GM21825 (cell line): ENCODE results near the gene TEKTIP1.

Experiments
- ATAC-seq: cut with Tn5 transposase; IDR thresholded peaks from one replicate; pipeline ENCODE4 v1.9.1; 2021; ENCODE audit warnings: mild to moderate bottlenecking, moderate library complexity; ENCODE audit not compliant: unreplicated experiment

TEKTIP1 gene

DNA sequence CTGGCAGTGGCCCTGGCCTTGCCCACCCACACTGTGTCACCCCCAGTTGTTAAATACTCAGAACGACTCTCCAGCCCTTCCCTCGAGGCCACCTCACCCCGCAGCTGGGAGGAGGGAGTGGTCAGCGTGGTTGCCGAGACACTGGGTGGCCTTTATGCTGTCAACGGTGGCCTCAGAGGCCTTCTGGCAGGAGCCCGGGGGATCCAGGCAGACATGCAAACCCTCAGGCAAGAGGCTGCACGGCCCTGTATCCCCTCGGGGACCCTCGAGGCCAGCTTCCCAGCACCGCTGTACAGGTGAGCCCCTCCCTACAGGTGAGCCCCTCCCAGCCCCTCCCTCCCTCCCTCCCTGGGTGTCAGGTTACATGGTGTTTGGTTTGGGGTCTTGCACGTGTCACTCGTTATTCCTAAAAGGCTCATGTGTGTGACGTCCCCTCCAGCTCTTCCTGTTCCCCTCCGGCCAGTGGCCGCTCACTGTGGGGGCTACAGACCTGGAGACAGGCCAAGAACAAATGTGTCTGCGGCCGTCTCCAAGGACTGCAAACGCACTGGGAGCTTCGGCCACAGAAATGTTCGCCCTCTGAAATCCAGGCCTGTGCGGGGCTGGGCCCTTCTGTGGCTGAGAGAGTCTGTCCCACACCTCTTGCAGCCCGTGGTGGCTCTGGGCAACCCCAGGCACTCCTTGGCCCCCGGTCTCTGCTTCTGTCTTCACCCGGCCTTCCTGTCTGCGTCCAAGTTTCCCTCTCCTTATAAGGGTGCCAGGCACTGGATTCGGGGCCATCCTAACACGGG lies at the start of gene TEKTIP1:
TEKTIP1 (plus strand) TSS at position 210 of the 791 bp plus-strand sequence; CDS start at position 214, 4 bp downstream.
- no peak for ATAC-seq

DNA sequence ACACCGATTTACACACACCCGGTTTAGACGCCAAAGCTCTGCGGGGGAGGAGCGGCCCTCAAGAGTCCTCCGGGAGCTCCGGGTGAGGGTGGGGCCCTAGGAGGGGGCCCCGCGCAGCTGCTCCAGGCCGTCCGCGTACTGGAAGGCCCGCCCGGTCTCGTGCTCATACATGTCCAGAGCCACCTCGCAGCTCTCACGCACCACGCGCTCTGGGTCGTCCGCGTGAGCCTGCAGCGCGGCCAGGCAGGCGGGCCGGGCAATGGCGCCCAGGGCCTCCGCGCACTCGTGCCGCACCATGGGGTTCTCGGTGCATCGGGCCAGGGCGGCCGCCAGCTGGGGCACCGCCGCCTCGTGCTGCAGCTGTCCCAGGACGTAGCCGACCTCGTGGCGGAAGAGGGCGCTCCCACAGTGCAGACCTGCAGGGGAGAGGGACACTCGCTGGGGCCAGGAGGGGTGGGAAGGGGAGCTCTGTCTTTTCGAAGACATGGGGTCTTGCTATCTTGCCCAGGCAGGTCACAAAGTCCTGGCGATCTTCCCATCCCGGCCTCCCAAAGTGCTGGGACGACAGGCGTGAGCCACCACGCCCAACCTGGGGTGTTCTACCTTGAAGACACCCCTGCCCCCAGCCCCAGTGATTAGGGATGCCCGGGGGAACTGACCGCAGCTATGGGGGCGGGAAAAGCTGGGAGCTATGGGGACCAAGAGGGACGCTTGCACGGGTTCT lies 47.4 kb upstream of the TEKTIP1 start:
- ATAC-seq, result no peak

DNA sequence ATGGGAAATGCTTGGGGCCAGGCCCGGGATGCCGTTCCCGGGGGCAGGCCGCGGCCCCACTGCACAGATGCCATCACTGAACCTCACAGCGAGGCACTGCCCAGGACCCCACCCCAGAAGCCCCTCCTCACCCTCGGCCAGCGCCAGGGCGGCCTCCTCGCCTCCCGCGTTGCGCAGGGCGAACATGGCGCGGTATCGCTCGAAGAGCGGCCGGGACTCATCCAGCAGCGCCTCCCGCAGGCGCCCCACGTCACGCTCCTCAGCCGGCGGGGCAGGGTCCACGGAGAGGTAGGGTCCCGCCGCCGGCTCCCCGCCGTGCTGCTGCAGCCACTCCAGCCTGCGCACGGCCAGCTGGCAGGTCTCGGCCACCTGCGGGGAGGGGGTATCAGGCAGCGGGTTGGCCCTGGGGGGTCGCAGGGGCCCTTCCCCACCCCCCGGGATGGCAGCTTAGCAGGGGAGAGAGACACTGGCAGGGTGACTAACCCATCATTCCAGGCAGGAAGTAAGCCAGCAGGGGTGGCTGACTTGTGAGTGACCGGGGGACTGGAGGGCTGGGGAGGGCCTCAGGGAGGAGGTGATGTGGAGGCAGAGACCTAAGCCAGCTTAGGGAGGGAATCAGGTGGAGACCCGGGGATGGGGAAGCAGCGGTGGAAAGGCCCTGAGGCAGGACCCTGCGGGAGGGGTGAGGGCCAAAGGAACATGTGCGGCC lies 46.7 kb upstream of the TEKTIP1 start:
- ATAC-seq, result no peak

DNA sequence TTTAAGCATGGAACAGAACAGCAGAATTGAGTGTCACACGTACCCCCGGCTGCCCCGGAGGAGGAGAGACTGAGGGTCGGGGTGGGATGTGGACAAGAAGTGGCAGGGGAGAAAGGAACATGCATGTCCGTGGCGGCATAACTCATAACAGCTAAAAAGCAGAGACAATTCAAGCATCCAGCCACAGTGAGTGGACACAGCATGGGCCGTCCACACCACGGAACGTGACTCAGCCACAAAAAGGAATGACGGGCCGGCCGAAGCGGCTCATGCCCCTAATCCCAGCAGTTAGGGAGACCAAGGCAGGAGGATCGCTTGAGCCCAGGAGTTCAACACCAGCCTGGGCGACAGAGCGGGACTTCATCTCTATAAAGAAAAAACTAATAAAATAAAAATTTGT lies 46.1 kb upstream of the TEKTIP1 start:
- no peak for ATAC-seq

DNA sequence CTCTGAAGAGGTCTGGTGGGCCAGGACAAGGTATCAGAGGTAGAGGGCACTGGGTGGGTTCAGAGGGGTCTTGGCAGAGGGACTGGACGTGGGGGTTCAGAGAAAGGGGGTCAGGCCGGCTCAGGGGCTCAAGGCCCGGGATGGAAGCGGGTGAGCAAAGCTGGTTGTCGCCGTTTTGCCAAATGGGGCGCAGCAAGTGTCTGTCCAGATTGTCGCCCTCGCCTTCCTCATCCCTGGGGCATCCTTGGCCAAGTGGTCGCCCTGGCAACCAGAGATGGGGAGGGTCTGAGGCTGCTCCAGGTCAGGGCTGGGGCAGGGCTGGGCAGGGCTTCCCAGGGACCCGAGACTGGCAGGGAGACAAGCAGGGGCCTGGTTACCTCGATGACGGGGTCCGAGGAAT lies 45.3 kb upstream of the TEKTIP1 start:
- no peak for ATAC-seq

DNA sequence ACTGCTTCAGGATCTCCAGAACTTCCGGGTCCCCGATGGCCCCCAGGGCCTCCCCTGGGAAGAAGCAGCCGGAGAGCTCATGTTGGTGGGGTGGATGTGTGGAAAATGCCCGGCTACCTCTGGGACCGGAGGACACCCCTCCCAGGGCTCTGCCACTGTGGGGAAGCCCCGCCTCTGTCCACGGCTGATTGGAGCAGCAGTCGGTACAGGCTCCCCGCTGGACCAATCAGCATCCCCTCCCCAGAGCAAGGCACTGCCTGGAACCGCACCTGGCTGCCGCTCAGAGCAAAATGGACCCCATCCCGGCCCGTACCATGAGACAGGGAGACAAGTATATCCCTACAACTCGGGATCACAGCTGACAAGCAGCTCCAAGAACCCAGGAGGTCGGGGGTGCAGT lies 44.9 kb upstream of the TEKTIP1 start:
- ATAC-seq, result no peak

DNA sequence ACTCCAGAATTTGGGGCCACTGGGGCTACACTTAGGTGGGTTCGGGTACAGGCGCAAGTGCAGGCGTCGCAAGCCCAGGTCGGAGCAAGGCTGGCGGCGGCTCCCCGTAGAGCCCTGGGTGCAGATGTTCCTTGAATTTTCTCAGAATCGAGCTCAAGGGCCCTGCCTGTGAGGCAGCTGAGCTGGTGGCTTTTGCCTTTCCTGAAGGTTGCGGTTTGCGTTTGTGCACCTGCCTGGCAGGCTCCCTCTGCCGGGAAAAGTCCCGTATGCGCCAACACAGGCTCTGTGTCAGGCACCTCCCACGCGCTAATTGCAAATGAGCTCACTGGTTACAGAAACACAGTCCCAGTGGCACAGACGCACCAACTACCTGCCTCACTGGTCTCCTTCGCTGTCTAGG lies 44.4 kb upstream of the TEKTIP1 start:
- ATAC-seq, result no peak

DNA sequence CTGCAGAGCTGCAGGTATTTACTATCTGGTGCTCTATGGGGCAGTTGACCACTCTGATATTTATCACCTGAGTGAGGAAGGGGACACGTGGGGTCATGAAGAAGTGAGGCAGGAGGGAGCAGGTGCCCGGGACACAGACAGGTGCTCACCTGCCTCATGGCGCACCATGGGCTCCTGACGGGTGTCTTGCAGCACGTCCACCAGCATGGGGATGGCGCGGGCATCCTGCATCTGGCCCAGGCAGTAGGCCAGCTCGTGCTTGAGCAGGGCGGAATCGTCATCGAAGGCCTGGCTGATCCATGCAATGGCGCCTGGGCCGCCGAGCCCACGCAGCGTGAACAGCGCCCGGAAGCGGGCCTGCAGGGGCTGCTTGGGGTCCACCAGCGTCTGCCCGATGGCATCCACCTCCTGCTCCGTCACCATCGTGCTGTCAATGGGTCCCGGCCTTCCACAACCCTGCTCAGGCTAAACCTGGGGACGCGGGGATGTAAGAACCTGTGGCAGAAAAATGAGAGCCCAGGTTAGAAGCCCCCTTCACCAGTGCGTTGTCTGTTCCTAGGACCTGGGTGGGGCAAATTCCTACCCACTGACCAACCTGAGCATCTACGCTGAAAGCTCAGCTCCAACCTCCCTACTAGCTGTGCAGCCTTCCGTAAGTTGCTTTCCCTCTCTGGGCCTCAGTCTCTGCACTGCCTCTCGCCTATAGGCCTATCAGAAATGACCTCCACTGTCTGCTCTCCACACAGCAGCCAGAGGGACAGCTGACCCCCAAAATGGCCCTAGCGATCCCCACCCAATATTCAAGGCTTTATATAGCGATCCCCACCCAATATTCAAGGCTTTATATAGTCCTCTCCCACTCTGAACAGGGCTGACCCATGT lies 42.3 kb upstream of the TEKTIP1 start:
- no peak for ATAC-seq

DNA sequence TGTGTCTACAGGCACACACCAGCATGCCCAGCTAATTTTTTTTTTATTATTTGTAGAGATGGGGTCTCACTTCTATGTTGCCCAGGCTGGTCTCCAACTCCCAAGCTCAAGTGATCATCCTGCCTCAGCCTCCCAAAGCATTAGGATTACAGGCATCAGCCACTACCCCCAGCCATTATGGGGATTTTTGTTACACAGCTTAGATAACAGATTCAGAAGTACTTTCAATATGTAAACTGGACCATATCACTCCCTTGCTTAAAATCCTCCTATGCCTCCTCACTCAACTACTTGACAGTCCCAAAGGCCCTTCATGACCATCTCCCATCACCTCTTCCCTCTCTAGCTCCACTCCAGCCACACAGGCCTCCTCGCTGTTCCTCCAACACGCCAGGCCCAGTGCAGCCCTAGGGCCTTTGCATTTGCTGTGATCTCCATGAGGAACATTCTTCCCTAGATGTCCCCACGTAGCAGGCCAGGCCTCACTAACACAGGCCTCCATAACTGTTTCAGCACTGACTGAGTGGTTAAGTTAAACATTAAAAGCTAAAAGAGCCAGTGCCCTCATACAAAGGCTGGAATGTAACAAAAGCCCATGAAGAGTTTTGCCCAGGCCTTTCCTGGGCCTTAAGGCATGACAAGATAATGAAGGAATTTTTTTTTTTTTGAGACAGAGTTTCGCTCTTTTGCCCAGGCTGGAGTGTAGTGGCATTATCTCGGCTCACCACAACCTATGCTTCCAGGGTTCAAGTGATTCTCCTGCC lies 41.0 kb upstream of the TEKTIP1 start:
- ATAC-seq, result no peak

DNA sequence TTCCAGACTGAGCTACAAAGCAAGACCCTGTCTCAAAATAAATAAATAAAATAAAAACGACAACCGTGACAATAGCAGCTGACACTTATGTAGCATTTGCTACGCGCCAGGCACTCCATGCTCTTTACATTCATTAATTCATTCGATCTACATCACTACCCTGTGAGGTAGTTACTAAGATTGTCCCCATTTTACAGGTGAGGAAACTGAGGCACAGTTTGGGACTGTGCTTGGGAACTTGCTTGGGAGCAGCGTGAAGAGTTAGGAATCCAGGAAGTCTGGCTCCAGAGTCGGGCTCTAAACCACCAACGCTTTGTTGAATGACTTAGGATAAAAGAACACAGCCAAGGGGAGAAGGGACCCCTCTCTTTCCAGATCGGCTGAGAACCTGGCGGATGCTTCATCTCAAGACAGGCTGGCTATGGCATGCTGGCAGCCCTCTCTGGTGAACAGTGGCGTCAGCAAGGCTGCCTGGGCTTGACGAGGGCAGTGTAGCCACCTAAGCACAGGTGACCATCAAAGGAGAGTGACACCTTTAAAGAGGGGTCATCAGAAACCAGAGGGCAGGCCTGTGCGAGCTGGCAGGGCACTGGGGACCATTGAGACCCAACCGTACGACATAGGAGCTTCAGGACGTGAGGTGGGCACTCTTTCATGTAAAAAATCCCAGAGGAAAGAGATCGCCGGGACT lies 39.1 kb upstream of the TEKTIP1 start:
- ATAC-seq, result peak; percentile 11

DNA sequence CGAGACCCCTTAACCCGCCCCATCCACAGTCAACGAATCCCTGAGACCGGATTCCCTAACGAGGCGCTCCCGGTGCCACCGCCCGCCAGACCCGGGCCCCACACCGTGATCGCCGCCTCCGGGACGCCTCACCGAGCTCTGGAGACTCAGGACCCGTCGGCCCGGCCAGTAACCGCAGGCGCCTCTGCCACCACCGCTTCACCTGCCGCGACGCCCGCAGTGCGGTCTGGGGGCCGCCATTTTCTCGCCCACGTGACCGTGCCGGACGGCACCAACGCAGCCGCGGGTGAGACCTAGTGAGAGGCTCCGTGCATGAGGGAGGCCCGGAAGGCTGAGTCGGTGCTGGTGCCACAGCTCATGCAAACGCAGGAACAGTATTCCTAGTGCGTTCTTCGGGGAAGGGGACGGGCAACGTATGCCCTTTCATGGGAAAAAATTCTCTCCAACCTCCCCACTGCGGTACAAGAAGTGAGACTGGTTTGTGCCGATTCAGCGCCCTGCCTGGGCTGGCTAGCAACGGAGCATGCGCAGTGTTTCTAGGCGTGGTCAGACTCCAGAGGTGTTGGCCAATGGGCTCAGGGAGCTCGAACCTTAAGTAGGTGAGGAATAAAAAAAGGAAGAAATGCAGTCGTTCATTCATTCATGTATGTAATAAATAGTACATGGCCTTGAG lies 38.4 kb upstream of the TEKTIP1 start, which contains the start of gene DOHH:
DOHH (minus strand) TSS at position 246 of the 673 bp plus-strand sequence. CDS start 3,860 bp downstream, outside the sequence.
- ATAC-seq, result peak; percentile 77

DNA sequence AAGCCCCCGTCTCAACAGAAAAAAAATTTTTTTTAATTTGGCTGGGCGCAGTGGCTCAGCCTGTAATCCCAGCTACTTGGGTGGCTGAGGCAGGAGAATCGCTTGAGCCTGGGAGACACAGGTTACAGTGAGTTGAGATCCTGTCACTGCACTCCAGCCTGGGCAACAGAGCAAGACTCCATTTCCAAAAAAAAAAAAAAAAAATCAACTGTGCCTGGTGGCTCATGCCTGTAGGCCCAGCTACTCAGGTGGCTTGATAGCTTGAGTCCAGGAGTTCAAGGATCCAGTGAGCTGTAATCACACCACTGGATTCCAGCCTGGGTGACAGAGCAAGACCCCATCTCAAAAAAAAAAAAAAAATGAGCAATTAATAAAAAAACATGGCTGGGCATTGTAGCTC lies 37.2 kb upstream of the TEKTIP1 start:
- no peak for ATAC-seq

DNA sequence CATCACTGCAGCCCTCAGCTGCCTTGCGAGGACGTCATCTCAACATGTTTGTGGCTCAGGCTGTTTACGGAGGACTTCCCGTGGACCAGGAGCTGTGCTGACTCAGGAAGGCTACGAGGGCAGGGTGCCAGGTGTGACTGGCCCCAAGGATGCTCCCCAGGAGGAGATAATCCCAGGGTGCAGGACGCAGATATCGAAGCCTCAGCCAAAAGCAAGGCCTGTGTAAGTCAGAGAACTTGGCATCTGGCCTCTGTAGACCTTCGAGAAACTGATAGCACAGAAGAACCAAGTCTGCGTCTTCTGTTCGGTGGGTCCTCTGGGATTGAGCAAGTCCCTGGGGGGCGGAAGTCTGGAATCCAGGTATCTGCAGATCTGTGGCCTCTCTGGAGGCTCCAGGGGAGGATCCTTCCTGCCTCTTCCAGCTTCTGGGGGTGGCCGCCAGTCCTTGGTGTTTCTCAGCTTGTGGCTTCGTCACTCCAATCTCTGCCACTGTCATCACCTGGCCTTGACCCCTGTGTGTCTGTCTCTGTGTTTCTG lies 35.9 kb upstream of the TEKTIP1 start:
- no peak for ATAC-seq

DNA sequence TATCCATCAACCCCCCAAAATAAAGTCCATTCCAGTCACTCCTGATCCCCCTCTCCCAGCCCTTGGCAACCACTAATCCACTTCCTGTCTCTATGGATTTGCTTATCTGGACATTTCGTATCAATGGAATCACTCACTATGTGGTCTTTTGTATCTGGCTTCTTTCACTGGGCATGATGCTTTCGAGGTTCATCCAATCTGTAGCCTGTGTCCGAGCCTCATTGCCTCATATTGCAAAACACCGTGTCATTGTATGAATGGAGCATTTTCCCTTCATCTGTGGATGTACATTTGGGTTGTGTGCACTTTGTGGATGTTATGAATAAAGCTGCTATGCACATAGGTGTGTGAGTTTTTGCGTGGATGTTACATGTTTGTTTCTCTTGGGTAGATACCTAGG lies 34.2 kb upstream of the TEKTIP1 start:
- ATAC-seq, result no peak

DNA sequence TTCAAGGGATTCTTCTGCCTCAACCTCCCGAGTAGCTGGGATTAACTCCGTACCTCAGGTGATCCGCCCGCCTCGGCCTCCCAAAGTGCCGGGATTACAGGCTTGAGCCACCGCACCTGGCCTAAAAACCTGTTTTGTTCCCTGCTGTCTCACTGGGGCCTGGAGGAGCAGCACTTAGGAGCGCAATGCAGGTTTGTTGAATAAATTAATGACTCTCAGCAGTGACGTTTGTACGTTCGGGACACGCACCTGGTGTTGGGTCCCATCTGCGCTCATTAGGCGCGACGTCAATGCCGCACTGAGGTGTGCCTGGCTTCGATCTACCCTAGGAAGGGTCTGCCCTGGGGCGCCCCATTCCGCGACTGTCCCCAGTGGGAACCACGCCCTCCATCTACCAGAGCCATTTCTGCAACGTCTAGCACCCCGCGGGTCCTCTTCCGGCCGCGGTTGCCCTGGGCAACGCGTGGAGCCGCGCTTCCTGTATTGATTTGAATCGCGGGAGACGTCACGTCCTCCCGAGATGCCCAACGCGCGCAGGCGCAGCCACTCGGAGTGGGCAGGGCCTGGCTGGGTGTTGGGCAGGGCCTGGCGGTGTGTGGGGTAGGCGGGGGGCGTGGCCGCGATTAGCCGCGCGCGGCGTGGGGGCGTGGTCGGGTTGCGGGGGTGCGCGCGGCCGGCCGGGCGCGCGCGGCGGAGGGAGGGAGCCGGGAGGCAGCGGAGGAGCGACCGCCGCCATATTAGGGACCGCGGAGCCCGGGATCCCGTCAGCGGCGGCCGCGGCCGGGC lies 33.2 kb upstream of the TEKTIP1 start, which contains the start of gene FZR1:
FZR1 (plus strand) TSS at position 714 of the 786 bp plus-strand sequence. CDS start 16,679 bp downstream, outside the sequence.
- ATAC-seq, result peak; percentile 70

DNA sequence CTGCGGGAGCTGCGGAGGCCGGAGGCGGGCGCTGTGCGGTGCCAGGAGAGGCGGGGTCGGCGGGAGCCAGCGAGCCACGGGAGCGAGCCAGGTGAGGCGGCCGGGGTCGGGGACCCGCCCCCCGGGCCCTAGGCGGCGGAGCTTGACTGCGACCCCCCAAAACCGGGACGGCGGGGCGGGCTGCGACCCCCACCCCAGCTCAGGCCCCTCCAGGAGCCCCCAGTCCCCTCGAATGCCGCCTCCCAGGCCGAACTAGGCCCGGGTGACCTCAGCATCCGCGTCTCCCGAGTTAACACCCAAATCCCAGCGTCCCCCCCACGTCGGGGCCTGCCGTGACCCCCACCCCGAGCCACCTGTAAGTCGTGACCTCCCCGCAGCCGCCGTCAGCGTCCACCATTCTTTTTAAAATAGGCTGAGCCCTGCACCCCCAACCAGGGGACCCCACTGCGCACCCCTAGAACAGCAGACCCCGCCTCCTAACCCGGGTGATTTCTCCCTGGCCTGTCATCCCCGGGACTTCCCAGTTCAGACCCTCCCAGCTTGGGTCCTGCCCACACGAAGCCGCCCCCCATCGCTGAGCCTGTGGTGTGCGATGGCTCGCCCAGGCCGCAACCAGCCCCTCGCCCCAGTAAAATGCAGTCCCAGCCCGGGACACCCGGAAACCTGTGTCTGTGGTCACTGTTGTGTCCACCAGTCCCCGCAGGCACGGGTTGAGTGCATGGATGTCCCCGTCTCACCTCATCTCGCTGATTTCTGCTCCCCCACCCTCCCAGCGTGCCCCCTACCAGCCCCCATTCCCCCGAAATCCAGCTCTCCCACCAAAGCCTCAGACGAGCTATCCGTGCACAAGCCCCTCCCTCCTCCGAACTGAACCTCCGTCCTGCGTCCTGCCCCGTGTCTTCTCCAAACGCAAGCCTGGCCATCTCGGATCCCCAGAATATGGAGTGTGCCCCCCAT lies 32.3 kb upstream of the TEKTIP1 start:
- peak; percentile 16 for ATAC-seq
